GM20000 (cell line): ENCODE data around the gene TNC.

ENCODE experiments used
- DNase-seq: peaks from one replicate; pipeline ENCODE4 v3.0.0; 2012; ENCODE audit warnings: low spot score
- CTCF ChIP-seq: IDR thresholded peaks from 2 replicates; pipeline ENCODE4 v1.5.1; 2012; ENCODE audit warnings: mild to moderate bottlenecking, control low read depth; ENCODE audit errors: extremely low read depth, missing control alignments

TNC gene

GRCh38 chr9:115085773-115086377 lies 32.1 kb downstream of the TNC start:
- TF ChIP-seq CTCF = no peak
- DNase-seq = no peak

- DNase-seq = no peak
- no peak for TF ChIP-seq CTCF
Measured at GRCh38 chr9:115084709-115085108, 33.2 kb downstream of the TNC start.

- no peak for TF ChIP-seq CTCF
Measured at GRCh38 chr9:115084157-115084556, 33.8 kb downstream of the TNC start.

GRCh38 chr9:115080242-115080641 lies 37.7 kb downstream of the TNC start:
- TF ChIP-seq CTCF = no peak
- no peak for DNase-seq

More at GRCh38 chr9:115084157-115084556, 33.8 kb downstream of the TNC start:
- DNase-seq = no peak

- no peak for DNase-seq
- no peak for TF ChIP-seq CTCF
Measured at GRCh38 chr9:115079156-115079555, 38.8 kb downstream of the TNC start.

- no peak for TF ChIP-seq CTCF
- DNase-seq = no peak
Measured at GRCh38 chr9:115073456-115073855, 44.5 kb downstream of the TNC start.

GRCh38 chr9:115071176-115071575 lies 46.8 kb downstream of the TNC start:
- DNase-seq = no peak
- TF ChIP-seq CTCF = no peak
